Measurements from ENCODE around the gene DNAJB2. TPM values are rescaled to one million over a fixed set of nuclear protein-coding genes. Genes with fewer than 3 reads are reported as not detected.

The DNAJB2 gene
- total and polyA plus RNA-seq, 4 donors = 7.4 to 71.8 (median 27.0) TPM

- TF ChIP-seq RAD21 (IDR thresholded peaks at IDR 0.05) = no peak
- TF ChIP-seq TAF1 (conservative IDR thresholded peaks at IDR 0.05) = no peak
- TF ChIP-seq, protein P1, sequence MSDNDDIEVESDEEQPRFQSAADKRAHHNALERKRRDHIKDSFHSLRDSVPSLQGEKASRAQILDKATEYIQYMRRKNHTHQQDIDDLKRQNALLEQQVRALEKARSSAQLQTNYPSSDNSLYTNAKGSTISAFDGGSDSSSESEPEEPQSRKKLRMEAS (IDR thresholded peaks at IDR 0.05) = no peak
- TF ChIP-seq, protein P2, sequence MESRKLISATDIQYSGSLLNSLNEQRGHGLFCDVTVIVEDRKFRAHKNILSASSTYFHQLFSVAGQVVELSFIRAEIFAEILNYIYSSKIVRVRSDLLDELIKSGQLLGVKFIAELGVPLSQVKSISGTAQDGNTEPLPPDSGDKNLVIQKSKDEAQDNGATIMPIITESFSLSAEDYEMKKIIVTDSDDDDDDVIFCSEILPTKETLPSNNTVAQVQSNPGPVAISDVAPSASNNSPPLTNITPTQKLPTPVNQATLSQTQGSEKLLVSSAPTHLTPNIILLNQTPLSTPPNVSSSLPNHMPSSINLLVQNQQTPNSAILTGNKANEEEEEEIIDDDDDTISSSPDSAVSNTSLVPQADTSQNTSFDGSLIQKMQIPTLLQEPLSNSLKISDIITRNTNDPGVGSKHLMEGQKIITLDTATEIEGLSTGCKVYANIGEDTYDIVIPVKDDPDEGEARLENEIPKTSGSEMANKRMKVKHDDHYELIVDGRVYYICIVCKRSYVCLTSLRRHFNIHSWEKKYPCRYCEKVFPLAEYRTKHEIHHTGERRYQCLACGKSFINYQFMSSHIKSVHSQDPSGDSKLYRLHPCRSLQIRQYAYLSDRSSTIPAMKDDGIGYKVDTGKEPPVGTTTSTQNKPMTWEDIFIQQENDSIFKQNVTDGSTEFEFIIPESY (IDR thresholded peaks at IDR 0.05) = no peak
- no peak for TF ChIP-seq HNF4A (conservative IDR thresholded peaks at IDR 0.05)
- no peak for TF ChIP-seq EGR1 (IDR thresholded peaks at IDR 0.05; ENCODE audit: low read depth in 2 of 2)
Observed at GRCh38 chr2:219272995-219273394, 6.2 kb upstream of the DNAJB2 start (continued).

GRCh38 chr2:219273937-219274336 lies 5.2 kb upstream of the DNAJB2 start:
- peaks cover 9 to 33% (median 20%) of the 10 kb centered on the region in 4 donors for H3K4me1 ChIP-seq (ENCODE audit: control insufficient read depth in 4 of 4, insufficient read depth in 4 of 4, low read length in 3 of 4)
- H3K9me3 ChIP-seq (ENCODE audit: control insufficient read depth in 4 of 4, low read length in 3 of 4) = no peaks in the 10 kb centered on the region
- DNase-seq (ENCODE audit: low spot score) = no peak
- H3K36me3 ChIP-seq (ENCODE audit: control insufficient read depth in 4 of 4, insufficient read depth in 3 of 4, low read depth in 1 of 4, low read length in 3 of 4) = no peaks in the 10 kb centered on the region
- H3K27ac ChIP-seq (ENCODE audit: low read depth in 1 of 2, low read length in 2 of 2) = no peak overlapping the region
- H3K4me3 ChIP-seq (ENCODE audit: low read depth in 1 of 3, low read length in 3 of 3) = no peak overlapping the region
- no peak overlapping the region for H3K9ac ChIP-seq (ENCODE audit: low read depth in 1 of 2, low read length in 2 of 2)
- H3K27me3 ChIP-seq (ENCODE audit: control insufficient read depth in 4 of 4, insufficient read depth in 4 of 4, low read length in 3 of 4) = no peaks in the 10 kb centered on the region
- TF ChIP-seq, protein P3, sequence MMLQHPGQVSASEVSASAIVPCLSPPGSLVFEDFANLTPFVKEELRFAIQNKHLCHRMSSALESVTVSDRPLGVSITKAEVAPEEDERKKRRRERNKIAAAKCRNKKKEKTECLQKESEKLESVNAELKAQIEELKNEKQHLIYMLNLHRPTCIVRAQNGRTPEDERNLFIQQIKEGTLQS (IDR thresholded peaks at IDR 0.05) = no peak
- TF ChIP-seq FOXA1 (IDR thresholded peaks at IDR 0.05) = no peak
- no peak for TF ChIP-seq RXRA (IDR thresholded peaks at IDR 0.05)
- TF ChIP-seq JUND (IDR thresholded peaks at IDR 0.05) = no peak
- TF ChIP-seq, protein P1 (IDR thresholded peaks at IDR 0.05) = no peak
- no peak for TF ChIP-seq GABPA (IDR thresholded peaks at IDR 0.05 in 1 of 2, conservative IDR thresholded peaks at IDR 0.05 in 1 of 2)
- no peak for TF ChIP-seq HNF4G (IDR thresholded peaks at IDR 0.05)
- no peak for TF ChIP-seq SP1 (IDR thresholded peaks at IDR 0.05)
- no peak for TF ChIP-seq NR2F2 (IDR thresholded peaks at IDR 0.05)
- no peak for TF ChIP-seq YY1 (IDR thresholded peaks at IDR 0.05)
- no peak for TF ChIP-seq FOXA2 (IDR thresholded peaks at IDR 0.05)
- TF ChIP-seq, protein P4, sequence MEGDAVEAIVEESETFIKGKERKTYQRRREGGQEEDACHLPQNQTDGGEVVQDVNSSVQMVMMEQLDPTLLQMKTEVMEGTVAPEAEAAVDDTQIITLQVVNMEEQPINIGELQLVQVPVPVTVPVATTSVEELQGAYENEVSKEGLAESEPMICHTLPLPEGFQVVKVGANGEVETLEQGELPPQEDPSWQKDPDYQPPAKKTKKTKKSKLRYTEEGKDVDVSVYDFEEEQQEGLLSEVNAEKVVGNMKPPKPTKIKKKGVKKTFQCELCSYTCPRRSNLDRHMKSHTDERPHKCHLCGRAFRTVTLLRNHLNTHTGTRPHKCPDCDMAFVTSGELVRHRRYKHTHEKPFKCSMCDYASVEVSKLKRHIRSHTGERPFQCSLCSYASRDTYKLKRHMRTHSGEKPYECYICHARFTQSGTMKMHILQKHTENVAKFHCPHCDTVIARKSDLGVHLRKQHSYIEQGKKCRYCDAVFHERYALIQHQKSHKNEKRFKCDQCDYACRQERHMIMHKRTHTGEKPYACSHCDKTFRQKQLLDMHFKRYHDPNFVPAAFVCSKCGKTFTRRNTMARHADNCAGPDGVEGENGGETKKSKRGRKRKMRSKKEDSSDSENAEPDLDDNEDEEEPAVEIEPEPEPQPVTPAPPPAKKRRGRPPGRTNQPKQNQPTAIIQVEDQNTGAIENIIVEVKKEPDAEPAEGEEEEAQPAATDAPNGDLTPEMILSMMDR (IDR thresholded peaks at IDR 0.05; ENCODE audit: low read depth, low read length, missing input control) = no peak
- TF ChIP-seq EGR1 (IDR thresholded peaks at IDR 0.05; ENCODE audit: low read depth in 2 of 2) = no peak
- TF ChIP-seq, protein P2 (IDR thresholded peaks at IDR 0.05) = no peak
- TF ChIP-seq, protein P5, sequence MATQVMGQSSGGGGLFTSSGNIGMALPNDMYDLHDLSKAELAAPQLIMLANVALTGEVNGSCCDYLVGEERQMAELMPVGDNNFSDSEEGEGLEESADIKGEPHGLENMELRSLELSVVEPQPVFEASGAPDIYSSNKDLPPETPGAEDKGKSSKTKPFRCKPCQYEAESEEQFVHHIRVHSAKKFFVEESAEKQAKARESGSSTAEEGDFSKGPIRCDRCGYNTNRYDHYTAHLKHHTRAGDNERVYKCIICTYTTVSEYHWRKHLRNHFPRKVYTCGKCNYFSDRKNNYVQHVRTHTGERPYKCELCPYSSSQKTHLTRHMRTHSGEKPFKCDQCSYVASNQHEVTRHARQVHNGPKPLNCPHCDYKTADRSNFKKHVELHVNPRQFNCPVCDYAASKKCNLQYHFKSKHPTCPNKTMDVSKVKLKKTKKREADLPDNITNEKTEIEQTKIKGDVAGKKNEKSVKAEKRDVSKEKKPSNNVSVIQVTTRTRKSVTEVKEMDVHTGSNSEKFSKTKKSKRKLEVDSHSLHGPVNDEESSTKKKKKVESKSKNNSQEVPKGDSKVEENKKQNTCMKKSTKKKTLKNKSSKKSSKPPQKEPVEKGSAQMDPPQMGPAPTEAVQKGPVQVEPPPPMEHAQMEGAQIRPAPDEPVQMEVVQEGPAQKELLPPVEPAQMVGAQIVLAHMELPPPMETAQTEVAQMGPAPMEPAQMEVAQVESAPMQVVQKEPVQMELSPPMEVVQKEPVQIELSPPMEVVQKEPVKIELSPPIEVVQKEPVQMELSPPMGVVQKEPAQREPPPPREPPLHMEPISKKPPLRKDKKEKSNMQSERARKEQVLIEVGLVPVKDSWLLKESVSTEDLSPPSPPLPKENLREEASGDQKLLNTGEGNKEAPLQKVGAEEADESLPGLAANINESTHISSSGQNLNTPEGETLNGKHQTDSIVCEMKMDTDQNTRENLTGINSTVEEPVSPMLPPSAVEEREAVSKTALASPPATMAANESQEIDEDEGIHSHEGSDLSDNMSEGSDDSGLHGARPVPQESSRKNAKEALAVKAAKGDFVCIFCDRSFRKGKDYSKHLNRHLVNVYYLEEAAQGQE (IDR thresholded peaks at IDR 0.05) = no peak
- no peak for TF ChIP-seq RAD21 (IDR thresholded peaks at IDR 0.05)
- TF ChIP-seq HNF4A (conservative IDR thresholded peaks at IDR 0.05) = no peak
- TF ChIP-seq TAF1 (conservative IDR thresholded peaks at IDR 0.05) = no peak
- 90% methylated on average over 3 of the region's 3 CpGs for WGBS
